Measurements from ENCODE around the gene HIGD2A. TPM values are rescaled to one million over a fixed set of nuclear protein-coding genes. Genes with fewer than 3 reads are reported as not detected.

HIGD2A gene
- total RNA-seq, 3 donors from 2014 or later = 186 to 257 (median 198) TPM

- intact Hi-C loops (cut with DNase I, micrococcal nuclease) = no loop called here
- DNase-seq (peak; percentile 27 to 64 (median 61)), ATAC-seq (peak; percentile 8)
- TF ChIP-seq CTCF (IDR thresholded peaks at IDR 0.05) = no peak
- Histone ChIP-seq H3K4me3 (peak within 1 kb of the TSS; percentile 30), H3K9me3 (no peaks in the 10 kb centered on the region), H3K36me3 (ENCODE audit: low read depth) (no peaks in the 10 kb centered on the region), H3K4me1 (ENCODE audit: low read depth) (peaks cover 5% of the 10 kb centered on the region)
These were observed 23.0 kb upstream of the HIGD2A start, which contains the start of gene ARL10 for GRCh38 chr5:176365351-176366231. Gene ARL10 (plus strand): TSS chr5:176365487. CDS start chr5:176365564, 77 bp downstream.

GRCh38 chr5:176366232-176366894 lies 22.2 kb upstream of the HIGD2A start:
- H3K4me3 ChIP-seq = no peak overlapping the region
- intact Hi-C loops (cut with DNase I, micrococcal nuclease) = no loop called here
- no peak for TF ChIP-seq CTCF (IDR thresholded peaks at IDR 0.05)
- no peak for ATAC-seq
- no peak for DNase-seq
- no peaks in the 10 kb centered on the region for H3K9me3 ChIP-seq
- peaks cover 4% of the 10 kb centered on the region for H3K4me1 ChIP-seq (ENCODE audit: low read depth)
- H3K36me3 ChIP-seq (ENCODE audit: low read depth) = no peaks in the 10 kb centered on the region

- no peak for TF ChIP-seq CTCF (IDR thresholded peaks at IDR 0.05)
- ATAC-seq = no peak
- no peak for DNase-seq
- intact Hi-C loops (cut with DNase I, micrococcal nuclease) = no loop called here
- H3K9me3 ChIP-seq = no peaks in the 10 kb centered on the region
- peaks cover 4% of the 10 kb centered on the region for H3K4me1 ChIP-seq (ENCODE audit: low read depth)
- no peak overlapping the region for H3K4me3 ChIP-seq
- no peaks in the 10 kb centered on the region for H3K36me3 ChIP-seq (ENCODE audit: low read depth)
These were observed 19.8 kb upstream of the HIGD2A start for GRCh38 chr5:176368726-176369125.

GRCh38 chr5:176369934-176370711 lies 18.4 kb upstream of the HIGD2A start:
- intact Hi-C loops (cut with DNase I, micrococcal nuclease) = no loop called here
- DNase-seq (no peak), ATAC-seq (no peak)
- Histone ChIP-seq H3K4me3 (no peak overlapping the region), H3K9me3 (no peaks in the 10 kb centered on the region), H3K4me1 (ENCODE audit: low read depth) (no peaks in the 10 kb centered on the region), H3K36me3 (ENCODE audit: low read depth) (no peaks in the 10 kb centered on the region)
- no peak for TF ChIP-seq CTCF (IDR thresholded peaks at IDR 0.05)

All from mucosa of descending colon (tissue), 3 donors.